PC-9 (cell line): ENCODE results near the gene LRRC23. TPM values are rescaled to one million over a fixed set of nuclear protein-coding genes. Genes with fewer than 3 reads are reported as not detected.

Experiments
- BruUV-seq: library from RNA; stranded (reverse); fragments of 400-500 nt; replicated peaks from 2 replicates; lab custom pipeline; 2021; lab: Mats Ljungman, UMichigan
- CTCF ChIA-PET: fragments of 300-600 bp; sonication (Branson Sonifier 250); formaldehyde crosslinking; loops from one replicate; lab custom pipeline; 2022; ENCODE audit warnings: antibody characterized with exemption; lab: Charles Lee
- POLR2A ChIA-PET: fragments of 300-600 bp; sonication (Branson Sonifier 250); formaldehyde crosslinking; loops from one replicate; lab custom pipeline; 2022; ENCODE audit warnings: antibody characterized with exemption; ENCODE audit not compliant: unreplicated experiment; lab: Charles Lee
- DNase-seq, 2 experiments: peaks; one replicate each; pipeline versions ENCODE4 v3.0.0 to v3.0.0-alpha.2; 2015 to 2022; ENCODE audit warnings: mixed read lengths in 1 of 2
- H2AFZ ChIP-seq: fragments of 200-600 bp; sonication (generic); 2 replicates; pipeline ENCODE4 v1.8.1; 2017; ENCODE audit warnings: antibody characterized with exemption
- H3F3A ChIP-seq: fragments of 200-600 bp; sonication (generic); 2 replicates; pipeline ENCODE4 v1.8.1; 2017; ENCODE audit warnings: antibody characterized with exemption, mild to moderate bottlenecking, low read depth; ENCODE audit not compliant: insufficient read depth
- H3K27ac ChIP-seq: fragments of 200-600 bp; sonication (generic); 2 replicates; pipeline ENCODE4 v1.6.1; 2016; ENCODE audit warnings: mixed run types
- H3K27me3 ChIP-seq: fragments of 200-600 bp; sonication (generic); 2 replicates; pipeline ENCODE4 v1.6.1; 2016; ENCODE audit warnings: low read depth, mixed run types; ENCODE audit not compliant: insufficient read depth
- H3K36me3 ChIP-seq: fragments of 200-600 bp; sonication (generic); 2 replicates; pipeline ENCODE4 v1.6.1; 2016; ENCODE audit warnings: low read depth, mixed run types
- H3K4me1 ChIP-seq: fragments of 200-600 bp; sonication (generic); replicated peaks from 2 replicates; pipeline ENCODE4 v1.6.1; 2016; ENCODE audit warnings: mixed run types; ENCODE audit not compliant: insufficient read depth
- H3K4me2 ChIP-seq: fragments of 200-600 bp; sonication (generic); 2 replicates; pipeline ENCODE4 v1.6.1; 2017; ENCODE audit warnings: mixed run types
- H3K4me3 ChIP-seq: fragments of 200-600 bp; sonication (generic); 2 replicates; pipeline ENCODE4 v1.6.1; 2016; ENCODE audit warnings: mixed run types
- H3K79me2 ChIP-seq: fragments of 200-600 bp; sonication (generic); 2 replicates; pipeline ENCODE4 v1.6.1; 2017; ENCODE audit warnings: low read depth, mixed run types
- H3K9me2 ChIP-seq: fragments of 200-600 bp; sonication (generic); 2 replicates; pipeline ENCODE4 v1.8.1; 2017; ENCODE audit warnings: mild to moderate bottlenecking; ENCODE audit not compliant: insufficient read depth
- H3K9me3 ChIP-seq: fragments of 200-600 bp; sonication (generic); 2 replicates; pipeline ENCODE4 v1.8.1; 2016; ENCODE audit warnings: low read depth; ENCODE audit not compliant: insufficient read depth
- H4K20me1 ChIP-seq: fragments of 200-600 bp; sonication (generic); 2 replicates; pipeline ENCODE4 v1.8.1; 2017; ENCODE audit not compliant: insufficient read depth
- CTCF ChIP-seq: fragments of 200-600 bp; sonication (generic); conservative IDR thresholded peaks from 2 replicates; pipeline ENCODE4 v1.6.1; 2017; ENCODE audit warnings: mixed run types, antibody characterized with exemption, mild to moderate bottlenecking, moderate library complexity
- EZH2 ChIP-seq: fragments of 200-600 bp; sonication (generic); IDR thresholded peaks from 2 replicates; pipeline ENCODE4 v1.8.0; 2017; ENCODE audit warnings: antibody characterized with exemption, low read depth
- intact Hi-C: fragments of 100-400 bp; cut with micrococcal nuclease; formaldehyde crosslinking; loops from one replicate; pipeline ENCODE4 v1.10.0; 2022; ENCODE audit not compliant: unreplicated experiment
- total RNA-seq: library from RNA; stranded (reverse); gene quantifications from 2 replicates; pipeline ENCODE4 v1.2.3, GENCODE V29; 2021

The LRRC23 gene
- total RNA-seq, 1 experiment from 2014 or later: 29.3 TPM

GRCh38 chr12:6894321-6894720 is 10.3 kb upstream of the LRRC23 start:
- ChIA-PET POLR2A (no interaction called here), CTCF (interaction anchor here (0.6 kb wide), 1 partner anchor 33 kb away, joined by 9 read pairs; no protein-coding TSS in a partner anchor)
- no TSS peak for BruUV-seq
- no peaks in the 10 kb centered on the region for H3K9me3 ChIP-seq
- intact Hi-C loops: no loop called here
- H3K27me3 ChIP-seq: no peaks in the 10 kb centered on the region
- H3K36me3 ChIP-seq: no peaks in the 10 kb centered on the region
- no peak for TF ChIP-seq CTCF
- no peak for TF ChIP-seq EZH2
- no peaks in the 10 kb centered on the region for H3K9me2 ChIP-seq
- peaks cover 7% of the 10 kb centered on the region; the same call in 1 of the 2 replicates for H3F3A ChIP-seq
- no peak for DNase-seq
- H3K79me2 ChIP-seq: no peaks in the 10 kb centered on the region
- no peak overlapping the region for H3K4me3 ChIP-seq
- no peaks in the 10 kb centered on the region for H4K20me1 ChIP-seq
- H3K4me1 ChIP-seq: peaks cover 21% of the 10 kb centered on the region
- no peak overlapping the region for H3K27ac ChIP-seq
- no peak overlapping the region for H2AFZ ChIP-seq
- no peak overlapping the region for H3K4me2 ChIP-seq

- DNase-seq: no peak
- intact Hi-C loops: no loop called here
- no peaks in the 10 kb centered on the region for H4K20me1 ChIP-seq
- H3K36me3 ChIP-seq: no peaks in the 10 kb centered on the region
- no peak for TF ChIP-seq CTCF
- TF ChIP-seq EZH2: no peak
- H3K4me2 ChIP-seq: no peak overlapping the region
- H3K27me3 ChIP-seq: no peaks in the 10 kb centered on the region
- ChIA-PET POLR2A (interaction anchor here (0.6 kb wide), 1 partner anchor 127 kb away, joined by 3 read pairs; no protein-coding TSS in a partner anchor), CTCF (interaction anchor here (0.5 kb wide), 1 partner anchor 14 kb away, joined by 3 read pairs; no protein-coding TSS in a partner anchor)
- no peaks in the 10 kb centered on the region for H3K9me2 ChIP-seq
- H2AFZ ChIP-seq: no peak overlapping the region
- no peaks in the 10 kb centered on the region for H3K79me2 ChIP-seq
- no TSS peak for BruUV-seq
- no peak overlapping the region for H3K27ac ChIP-seq
- H3K4me3 ChIP-seq: no peak overlapping the region
- peaks cover 7% of the 10 kb centered on the region; the same call in 1 of the 2 replicates for H3K4me1 ChIP-seq
- no peaks in the 10 kb centered on the region for H3K9me3 ChIP-seq
- H3F3A ChIP-seq: peaks cover 12% of the 10 kb centered on the region; the same call in 1 of the 2 replicates
These were observed 7.7 kb upstream of the LRRC23 start for GRCh38 chr12:6896846-6897435.

GRCh38 chr12:6899427-6899826 is 5.2 kb upstream of the LRRC23 start:
- DNase-seq: no peak
- H3K9me3 ChIP-seq: no peaks in the 10 kb centered on the region
- intact Hi-C loops: no loop called here
- peaks cover 24% of the 10 kb centered on the region for H3K4me1 ChIP-seq
- no peaks in the 10 kb centered on the region for H3K79me2 ChIP-seq
- BruUV-seq: no TSS peak
- no peak overlapping the region for H3K27ac ChIP-seq
- H3F3A ChIP-seq: peaks cover 28% of the 10 kb centered on the region; the same call in 1 of the 2 replicates
- ChIA-PET POLR2A (interaction anchor here (0.6 kb wide), 2 partner anchors 26 to 286 kb away, joined by 3 to 8 read pairs; no protein-coding TSS in a partner anchor), CTCF (interaction anchor here (0.6 kb wide), 1 partner anchor 484 kb away, joined by 4 read pairs; no protein-coding TSS in a partner anchor)
- H4K20me1 ChIP-seq: no peaks in the 10 kb centered on the region
- H3K4me2 ChIP-seq: no peak overlapping the region
- TF ChIP-seq CTCF: no peak
- no peak for TF ChIP-seq EZH2
- no peak overlapping the region for H2AFZ ChIP-seq
- no peaks in the 10 kb centered on the region for H3K36me3 ChIP-seq
- no peaks in the 10 kb centered on the region for H3K27me3 ChIP-seq
- H3K9me2 ChIP-seq: no peaks in the 10 kb centered on the region
- no peak overlapping the region for H3K4me3 ChIP-seq
